AG04450 (cell line): ENCODE results near the gene LTBP2. TPM values are rescaled to one million over a fixed set of nuclear protein-coding genes. Genes with fewer than 3 reads are reported as not detected.

Source experiments
- CTCF ChIA-PET: fragments of 300-600, 350-600 bp; formaldehyde crosslinking; extraction: SDS; loops from one replicate; lab custom pipeline; 2022; ENCODE audit warnings: antibody characterized with exemption, inconsistent platforms; lab: Charles Lee
- POLR2A ChIA-PET: fragments of 350-600 bp; formaldehyde crosslinking; extraction: SDS; loops from one replicate; lab custom pipeline; 2021; ENCODE audit warnings: antibody characterized with exemption, inconsistent platforms; lab: Yijun Ruan, JAX
- DNase-seq: peaks from one replicate; pipeline ENCODE4 v3.0.0-alpha.2; 2011; ENCODE audit warnings: low read depth, low spot score
- H3K27ac ChIP-seq: one replicate; pipeline ENCODE4 v1.5.1; 2012; ENCODE audit warnings: low read depth, low read length, control low read depth
- H3K27me3 ChIP-seq: one replicate; pipeline ENCODE4 v1.6.0; 2012; ENCODE audit warnings: low read length; ENCODE audit not compliant: control insufficient read depth, insufficient read depth
- H3K4me3 ChIP-seq: 2 replicates; pipeline ENCODE4 v1.5.1; 2011; ENCODE audit warnings: mild to moderate bottlenecking, low read depth, low read length, control low read depth
- H3K9me3 ChIP-seq: 2 replicates; pipeline ENCODE4 v1.5.1; 2012; ENCODE audit warnings: low read length; ENCODE audit not compliant: control insufficient read depth, insufficient read depth
- CTCF ChIP-seq: IDR thresholded peaks from 2 replicates; pipeline ENCODE4 v1.5.1; 2011; ENCODE audit warnings: low read depth, low read length, control low read depth, inconsistent platforms
- polyA plus RNA-seq: library from polyadenylated mRNA; depleted of rRNA; stranded (reverse); fragments of >200 nt; gene quantifications from 2 replicates; pipeline ENCODE4 v1.2.3, GENCODE V29; 2011

Gene LTBP2
- polyA plus RNA-seq, 1 experiment, result 44.3 TPM

DNA sequence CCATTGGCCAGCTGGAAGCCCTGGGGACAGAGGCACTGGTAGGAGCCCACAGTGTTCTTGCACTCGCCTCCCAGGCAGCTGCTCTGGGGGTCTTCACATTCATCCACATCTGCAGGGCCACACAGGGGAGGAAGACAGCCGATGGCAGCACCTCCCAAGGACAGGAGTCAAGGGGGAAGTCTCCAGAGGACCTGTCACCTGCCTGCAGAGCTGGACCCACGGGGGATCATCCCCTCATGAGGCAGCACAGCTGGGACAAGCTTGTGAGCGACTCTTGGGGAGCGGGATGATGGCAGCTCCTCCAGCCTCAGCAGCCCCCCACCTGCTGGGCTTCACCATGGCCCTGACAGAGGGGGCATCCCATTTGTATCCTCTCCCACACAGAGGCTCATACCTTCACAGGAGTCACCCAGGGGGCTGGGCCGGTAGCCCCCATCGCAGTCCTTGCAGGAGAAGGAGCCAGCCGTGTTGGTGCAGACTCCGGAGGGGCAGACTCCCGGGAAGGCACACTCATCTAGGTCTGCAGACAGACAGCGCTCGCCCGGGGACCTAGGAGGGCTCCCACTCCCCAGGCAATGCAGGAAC is 103.1 kb downstream of the LTBP2 start:
- TF ChIP-seq CTCF, result no peak
- ChIA-PET POLR2A (no interaction called here), CTCF (no interaction called here)
- Histone ChIP-seq H3K27me3 (no peaks in the 10 kb centered on the region), H3K27ac (no peak overlapping the region), H3K4me3 (no peak overlapping the region), H3K9me3 (no peaks in the 10 kb centered on the region; the same call in 1 of the 2 replicates)
- no peak for DNase-seq

DNA sequence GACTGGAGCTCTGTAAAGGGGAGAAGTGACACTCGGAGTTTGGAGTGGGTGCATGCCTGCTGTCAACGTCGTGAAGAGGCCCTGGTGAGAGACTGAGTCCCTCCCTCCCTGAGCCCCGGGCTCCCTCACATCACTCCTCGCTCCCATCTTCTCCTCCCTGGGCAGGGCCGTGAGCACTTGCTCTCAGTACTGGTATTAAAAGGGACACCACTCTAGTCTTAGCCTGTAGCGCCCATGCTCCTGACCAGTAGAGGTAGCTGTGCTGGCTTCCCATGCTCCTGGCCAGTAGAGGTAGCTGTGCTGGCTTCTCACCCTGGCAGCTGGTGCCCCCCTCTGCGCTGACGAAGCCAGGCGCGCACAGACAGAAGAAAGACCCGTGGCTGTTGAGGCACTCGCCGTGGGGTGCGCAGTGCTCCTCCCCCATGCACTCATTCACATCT is 103.7 kb downstream of the LTBP2 start:
- POLR2A ChIA-PET, result no interaction called here
- no peak overlapping the region for H3K27ac ChIP-seq

DNA sequence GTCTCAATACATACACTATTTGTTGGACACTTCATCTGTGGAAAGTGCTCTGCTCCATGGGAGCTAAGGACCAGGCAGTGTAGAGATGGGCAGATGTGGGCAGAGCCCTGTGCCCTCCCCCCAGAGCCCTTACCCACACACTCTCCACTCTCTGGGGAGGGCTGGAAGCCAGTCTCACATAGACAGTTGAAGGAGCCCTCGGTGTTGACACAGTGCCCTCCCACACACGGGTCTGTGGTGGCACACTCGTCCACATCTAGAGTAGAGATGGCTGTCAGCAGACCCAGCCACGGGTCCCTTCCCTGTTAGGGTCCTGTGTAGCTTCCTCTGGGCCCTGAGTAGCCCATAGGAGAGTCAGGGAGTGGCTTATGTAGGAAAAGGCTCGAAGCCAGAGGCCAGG is 104.2 kb downstream of the LTBP2 start:
- ChIA-PET CTCF (interaction anchor here (0.5 kb wide), 1 partner anchor 213 kb away, joined by 4 read pairs; no protein-coding TSS in a partner anchor), POLR2A (no interaction called here)
- TF ChIP-seq CTCF, result no peak
- Histone ChIP-seq H3K27ac (no peak overlapping the region), H3K27me3 (no peaks in the 10 kb centered on the region), H3K4me3 (no peak overlapping the region), H3K9me3 (no peaks in the 10 kb centered on the region; the same call in 1 of the 2 replicates)
- DNase-seq, result no peak

More for the DNA sequence above, 103.7 kb downstream of the LTBP2 start:
- TF ChIP-seq CTCF, result peak; percentile 49
- DNase-seq, result no peak
- CTCF ChIA-PET, result no interaction called here
- no peak overlapping the region for H3K4me3 ChIP-seq
- H3K9me3 ChIP-seq, result no peaks in the 10 kb centered on the region; the same call in 1 of the 2 replicates
- H3K27me3 ChIP-seq, result no peaks in the 10 kb centered on the region

GRCh38 chr14:74507085-74507484 is 105.0 kb downstream of the LTBP2 start:
- H3K27me3 ChIP-seq, result no peaks in the 10 kb centered on the region
- no peak for DNase-seq
- no peak for TF ChIP-seq CTCF
- no peaks in the 10 kb centered on the region; the same call in 1 of the 2 replicates for H3K9me3 ChIP-seq
- POLR2A ChIA-PET, result no interaction called here
- no peak overlapping the region for H3K27ac ChIP-seq
- H3K4me3 ChIP-seq, result no peak overlapping the region
- CTCF ChIA-PET, result interaction anchor here (0.5 kb wide), 1 partner anchor 214 kb away, joined by 4 read pairs; no protein-coding TSS in a partner anchor

GRCh38 chr14:74506411-74506851 is 105.6 kb downstream of the LTBP2 start:
- Histone ChIP-seq H3K4me3 (no peak overlapping the region), H3K27me3 (no peaks in the 10 kb centered on the region), H3K9me3 (no peaks in the 10 kb centered on the region; the same call in 1 of the 2 replicates), H3K27ac (no peak overlapping the region)
- DNase-seq, result no peak
- TF ChIP-seq CTCF, result no peak
- POLR2A ChIA-PET, result no interaction called here
- CTCF ChIA-PET, result no interaction called here
